ENCODE results near the gene POLR2C.

POLR2C gene

DNA sequence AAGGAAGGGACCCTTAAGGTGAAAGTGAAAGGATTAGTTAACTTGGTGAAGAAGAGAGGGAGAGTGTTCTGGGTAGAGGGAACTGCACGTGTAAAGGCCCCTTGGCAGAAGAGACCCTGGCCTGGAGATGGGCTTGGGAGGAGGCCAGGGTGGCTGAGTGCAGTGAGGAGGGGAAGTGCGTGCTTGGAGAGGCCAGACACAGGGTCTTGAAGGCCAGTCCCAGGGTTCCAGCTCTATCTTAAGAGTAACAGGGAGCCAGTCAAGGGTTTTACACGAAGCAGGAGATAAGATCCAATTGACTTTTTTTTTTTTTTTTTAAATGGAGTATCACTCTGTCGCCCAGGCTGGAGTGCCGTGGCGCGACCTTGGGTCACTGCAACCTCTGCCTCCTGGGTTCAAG lies 39.0 kb downstream of the POLR2C start:
- TF ChIP-seq, protein P1, sequence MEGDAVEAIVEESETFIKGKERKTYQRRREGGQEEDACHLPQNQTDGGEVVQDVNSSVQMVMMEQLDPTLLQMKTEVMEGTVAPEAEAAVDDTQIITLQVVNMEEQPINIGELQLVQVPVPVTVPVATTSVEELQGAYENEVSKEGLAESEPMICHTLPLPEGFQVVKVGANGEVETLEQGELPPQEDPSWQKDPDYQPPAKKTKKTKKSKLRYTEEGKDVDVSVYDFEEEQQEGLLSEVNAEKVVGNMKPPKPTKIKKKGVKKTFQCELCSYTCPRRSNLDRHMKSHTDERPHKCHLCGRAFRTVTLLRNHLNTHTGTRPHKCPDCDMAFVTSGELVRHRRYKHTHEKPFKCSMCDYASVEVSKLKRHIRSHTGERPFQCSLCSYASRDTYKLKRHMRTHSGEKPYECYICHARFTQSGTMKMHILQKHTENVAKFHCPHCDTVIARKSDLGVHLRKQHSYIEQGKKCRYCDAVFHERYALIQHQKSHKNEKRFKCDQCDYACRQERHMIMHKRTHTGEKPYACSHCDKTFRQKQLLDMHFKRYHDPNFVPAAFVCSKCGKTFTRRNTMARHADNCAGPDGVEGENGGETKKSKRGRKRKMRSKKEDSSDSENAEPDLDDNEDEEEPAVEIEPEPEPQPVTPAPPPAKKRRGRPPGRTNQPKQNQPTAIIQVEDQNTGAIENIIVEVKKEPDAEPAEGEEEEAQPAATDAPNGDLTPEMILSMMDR (IDR thresholded peaks at IDR 0.05; ENCODE audit: low read depth, low read length), result no peak
- in situ Hi-C loops (cut with HindIII; ENCODE audit: low sequenced_read_pairs), result no loop called here
- no peak overlapping the region for H3K4me3 ChIP-seq (ENCODE audit: low read depth, low read length)
- no peak for DNase-seq (ENCODE audit: low read depth, low spot score)

DNA sequence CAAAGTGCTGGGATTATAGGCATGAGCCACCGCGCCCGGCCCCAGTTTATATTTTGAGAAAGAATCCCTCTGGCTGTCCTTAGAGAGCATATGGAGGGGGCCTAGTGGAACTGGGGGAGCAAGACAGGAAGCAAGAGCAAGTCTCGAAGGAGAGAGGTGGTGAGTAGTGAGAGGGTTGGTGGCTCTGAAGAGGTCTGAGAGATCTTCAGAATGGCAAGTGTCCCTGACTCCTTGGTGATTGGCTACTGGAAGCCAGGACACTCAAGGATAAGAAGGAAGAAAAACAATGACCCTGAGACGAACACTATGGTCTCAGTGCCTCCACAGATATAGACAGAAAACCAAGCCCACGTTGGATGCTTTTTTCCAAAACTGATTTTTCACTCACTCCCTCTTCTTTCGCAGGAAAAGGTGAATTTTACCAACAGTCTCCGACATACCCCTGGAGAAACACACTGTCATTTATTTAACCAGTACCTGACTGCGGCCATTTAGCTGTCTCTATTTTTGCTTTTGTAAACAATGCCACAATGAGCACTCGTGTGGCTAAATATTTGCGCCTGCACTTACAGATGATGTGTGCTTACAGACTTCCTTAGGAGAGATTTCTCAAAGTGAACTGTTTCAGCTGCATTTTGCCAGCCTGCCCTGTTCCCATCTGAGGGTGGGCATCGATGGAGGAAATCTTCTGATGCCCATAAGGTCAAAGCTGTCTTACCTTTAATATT lies 39.7 kb downstream of the POLR2C start:
- in situ Hi-C loops (cut with HindIII; ENCODE audit: low sequenced_read_pairs), result no loop called here
- H3K4me3 ChIP-seq (ENCODE audit: low read depth, low read length), result no peak overlapping the region
- DNase-seq (ENCODE audit: low read depth, low spot score), result no peak
- TF ChIP-seq, protein P1 (IDR thresholded peaks at IDR 0.05; ENCODE audit: low read depth, low read length), result no peak

DNA sequence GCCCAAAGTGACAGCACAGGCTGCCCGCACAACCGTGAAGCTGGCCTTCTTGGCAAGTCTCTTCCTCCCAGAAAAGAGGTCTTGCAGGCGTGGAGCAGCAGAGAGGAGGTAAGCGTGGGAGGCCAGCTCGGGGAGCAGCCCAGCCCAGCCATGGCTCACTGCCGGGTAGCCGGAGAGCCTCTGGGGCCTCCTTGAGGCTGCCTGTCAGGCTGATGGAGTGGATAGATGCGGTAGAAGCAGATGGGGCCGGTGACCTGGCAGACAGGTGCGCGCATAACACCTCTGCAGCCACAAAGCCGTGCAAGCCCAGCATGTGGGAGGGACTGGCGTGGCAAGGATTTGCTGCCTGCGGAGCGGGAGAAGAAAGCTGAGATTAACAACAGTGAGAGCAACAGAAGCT lies 40.9 kb downstream of the POLR2C start:
- TF ChIP-seq, protein P1 (IDR thresholded peaks at IDR 0.05; ENCODE audit: low read depth, low read length), result no peak
- in situ Hi-C loops (cut with HindIII; ENCODE audit: low sequenced_read_pairs), result no loop called here

DNA sequence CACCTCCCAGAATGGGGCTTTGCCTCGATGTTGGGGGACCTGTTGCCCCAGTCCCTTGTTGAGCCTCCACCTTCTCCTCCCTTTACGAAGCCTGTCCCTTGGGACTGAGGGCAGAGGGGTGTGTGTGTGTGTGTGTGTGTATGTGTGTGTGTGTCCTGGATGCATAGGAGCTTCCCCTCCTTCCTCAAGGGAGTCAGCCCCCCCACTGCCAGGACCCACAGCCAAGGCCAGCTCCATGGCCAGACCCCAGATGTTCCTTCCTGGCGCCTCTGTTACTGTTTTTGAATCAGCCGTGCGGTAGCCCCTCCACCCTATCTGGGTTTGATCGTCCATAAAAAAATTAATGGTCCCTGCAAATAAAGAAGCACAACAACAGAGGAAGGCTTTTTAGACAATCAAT lies 41.5 kb downstream of the POLR2C start:
- DNase-seq (ENCODE audit: low read depth, low spot score), result no peak
- no peak overlapping the region for H3K4me3 ChIP-seq (ENCODE audit: low read depth, low read length)
- TF ChIP-seq, protein P1 (IDR thresholded peaks at IDR 0.05; ENCODE audit: low read depth, low read length), result no peak
- in situ Hi-C loops (cut with HindIII; ENCODE audit: low sequenced_read_pairs), result no loop called here

More for the DNA sequence above, 40.9 kb downstream of the POLR2C start:
- DNase-seq (ENCODE audit: low read depth, low spot score), result no peak
- no peak overlapping the region for H3K4me3 ChIP-seq (ENCODE audit: low read depth, low read length)

DNA sequence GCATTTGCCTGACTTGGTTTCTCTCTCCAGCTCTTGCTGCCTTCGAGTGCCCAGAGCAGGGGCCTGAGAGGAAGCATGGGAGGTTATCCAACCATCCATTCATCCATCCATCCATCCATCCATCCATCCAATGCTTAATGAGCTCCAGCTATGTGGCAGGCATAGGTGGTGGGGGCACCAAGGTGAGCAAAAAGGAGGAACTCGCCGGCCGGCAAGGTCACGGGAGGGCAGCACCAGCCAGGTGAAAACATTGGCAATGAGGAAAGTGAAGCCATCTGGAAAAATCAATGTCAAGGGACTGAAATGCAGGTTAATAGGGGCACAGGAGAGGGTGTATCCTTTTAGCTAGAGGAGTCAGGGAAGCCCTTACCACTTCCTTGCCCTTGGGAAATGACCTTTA lies 42.0 kb downstream of the POLR2C start:
- TF ChIP-seq, protein P1 (IDR thresholded peaks at IDR 0.05; ENCODE audit: low read depth, low read length), result no peak
- no peak overlapping the region for H3K4me3 ChIP-seq (ENCODE audit: low read depth, low read length)
- DNase-seq (ENCODE audit: low read depth, low spot score), result no peak
- in situ Hi-C loops (cut with HindIII; ENCODE audit: low sequenced_read_pairs), result no loop called here

DNA sequence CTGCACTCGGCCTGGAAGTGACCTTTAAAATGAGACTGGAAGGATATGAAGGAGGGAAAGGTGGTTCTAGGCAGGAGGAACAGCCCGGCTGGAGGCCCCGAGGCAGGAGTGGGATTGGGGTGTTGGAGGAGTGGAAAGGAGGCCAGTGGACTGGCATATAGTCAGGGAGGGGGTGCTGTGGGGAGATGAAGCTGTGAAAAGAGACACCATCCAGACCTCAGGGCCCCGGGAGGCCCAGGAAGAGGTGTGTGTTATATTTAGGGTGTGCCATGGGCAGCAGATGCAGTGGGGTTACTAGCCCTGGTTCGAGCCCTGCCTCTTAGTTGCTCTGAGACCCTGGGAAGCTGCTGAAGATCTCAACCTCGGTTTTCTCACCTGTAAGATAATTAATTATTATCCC lies 42.7 kb downstream of the POLR2C start:
- no peak for DNase-seq (ENCODE audit: low read depth, low spot score)
- TF ChIP-seq, protein P1 (IDR thresholded peaks at IDR 0.05; ENCODE audit: low read depth, low read length), result no peak
- H3K4me3 ChIP-seq (ENCODE audit: low read depth, low read length), result no peak overlapping the region
- in situ Hi-C loops (cut with HindIII; ENCODE audit: low sequenced_read_pairs), result no loop called here
